ENCODE data around the gene FARSB.

The FARSB gene

DNA sequence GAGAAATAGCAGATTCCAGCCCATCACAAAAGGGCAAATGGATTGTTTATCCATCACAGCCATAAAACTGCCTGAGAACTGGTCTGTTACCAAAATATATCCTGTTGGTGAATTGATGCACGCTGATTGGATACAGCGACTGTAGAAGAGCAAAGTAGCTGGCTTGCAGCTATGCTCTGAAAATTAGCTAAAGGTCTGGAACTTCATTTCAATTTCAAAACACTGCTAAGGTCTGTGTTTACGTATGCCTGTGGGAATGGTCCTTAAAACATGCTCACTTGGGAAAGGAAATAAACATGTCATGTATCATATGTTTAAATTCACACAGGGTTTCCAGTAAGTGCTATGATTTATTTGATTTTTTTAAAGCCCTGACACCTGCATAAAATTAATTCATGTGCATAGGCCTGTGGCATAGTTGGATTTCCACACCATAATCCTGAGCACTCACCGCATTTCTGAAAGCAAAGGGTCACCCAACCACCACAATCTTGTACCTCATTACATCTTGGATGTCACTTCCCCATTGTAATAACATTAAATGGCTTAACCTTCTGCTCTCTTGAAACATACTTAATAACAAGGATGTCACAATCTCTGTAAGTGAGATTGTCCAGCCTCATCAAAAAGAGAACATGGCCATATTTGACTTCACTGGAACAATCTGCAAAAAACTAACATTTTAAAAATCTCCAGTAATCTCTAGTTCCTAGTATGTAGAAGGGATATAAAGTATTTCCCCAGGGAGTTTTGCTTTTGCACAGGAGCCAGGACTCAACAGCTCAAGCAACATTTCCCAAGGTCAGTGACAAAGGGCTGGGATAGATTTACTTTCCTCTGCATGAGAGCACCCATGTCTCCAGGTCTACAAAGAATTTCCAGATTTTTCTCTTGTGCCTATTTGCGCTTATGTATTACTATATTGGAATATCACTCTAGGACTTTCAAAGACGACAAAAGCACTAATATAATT lies 109.8 kb downstream of the FARSB start:
- no peak for DNase-seq

DNA sequence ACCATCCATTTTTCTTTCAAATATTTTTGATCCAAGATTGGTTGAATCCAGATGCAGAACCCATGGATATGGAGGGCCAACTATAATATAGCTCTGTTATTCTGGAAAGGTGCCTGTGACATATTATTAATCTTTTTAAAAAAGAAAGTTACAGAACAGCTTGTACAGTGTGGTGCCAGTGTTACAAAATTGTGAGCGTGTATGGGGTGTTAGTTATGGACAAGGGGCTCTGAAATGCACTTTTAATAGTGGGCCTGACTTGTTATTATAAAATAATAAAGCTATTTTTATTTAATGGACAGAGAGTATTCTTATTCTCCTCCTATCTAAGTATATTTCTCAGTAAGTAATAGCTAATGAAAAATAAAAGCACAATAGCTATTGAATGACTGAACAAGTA lies 111.2 kb downstream of the FARSB start:
- DNase-seq, result no peak

DNA sequence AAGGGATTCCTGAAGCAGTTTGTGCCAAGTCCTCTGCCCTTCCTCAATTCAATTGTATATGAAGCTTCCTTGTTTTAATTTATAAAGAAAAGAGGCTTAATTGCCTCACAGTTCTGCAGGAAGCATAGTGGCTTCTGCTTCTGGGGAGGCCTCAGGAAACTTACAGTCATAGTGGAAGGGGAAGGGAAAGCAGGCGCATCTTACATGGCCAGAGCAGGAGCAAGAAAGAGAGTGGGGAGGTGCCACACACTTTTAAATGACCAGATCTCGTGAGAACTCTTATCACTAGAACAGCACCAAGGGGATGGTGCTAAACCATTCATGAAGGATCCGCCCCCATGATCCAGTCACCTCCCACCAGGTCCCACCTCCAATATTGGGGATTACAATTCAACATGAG lies 117.4 kb downstream of the FARSB start:
- no peak for DNase-seq

DNA sequence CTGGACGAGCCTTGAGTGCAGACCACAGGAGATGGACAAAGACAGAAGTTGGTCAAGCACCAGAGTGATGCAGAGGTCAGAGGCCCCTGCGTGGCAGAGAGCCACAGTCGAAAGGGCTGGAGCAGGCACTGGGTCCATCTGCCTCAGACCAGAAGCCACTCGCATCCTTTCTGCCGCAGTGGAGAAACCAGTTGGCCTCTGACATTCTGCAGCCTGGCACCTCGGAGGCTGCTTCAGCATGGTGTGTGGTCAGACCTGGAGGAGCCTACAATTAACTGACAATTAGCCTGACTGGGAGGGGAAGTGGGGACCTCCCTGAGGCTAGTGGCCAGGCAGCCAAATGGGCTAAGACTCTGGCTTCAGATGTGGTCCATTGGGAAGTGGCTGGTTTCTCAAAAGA lies 120.4 kb downstream of the FARSB start:
- no peak for DNase-seq

DNA sequence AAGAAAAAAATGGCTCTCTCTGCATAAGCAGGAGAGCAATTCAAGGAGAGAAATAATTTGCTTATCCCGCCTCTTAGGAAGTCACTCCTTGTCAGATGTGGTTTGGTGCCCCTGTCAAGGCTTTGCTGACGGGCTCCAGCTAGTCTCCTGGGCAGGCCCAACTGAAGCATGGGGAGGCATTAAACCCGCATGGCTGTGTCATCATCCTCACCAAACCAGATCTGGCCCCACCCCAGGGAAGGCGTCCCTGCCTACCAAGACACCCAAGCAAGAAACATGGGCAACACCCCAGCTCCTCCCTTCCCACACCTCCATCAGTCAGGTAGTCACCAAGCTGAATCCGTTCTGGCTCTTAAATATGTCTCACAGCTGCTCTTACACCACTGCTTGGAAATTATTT lies 123.6 kb downstream of the FARSB start:
- no peak for DNase-seq

DNA sequence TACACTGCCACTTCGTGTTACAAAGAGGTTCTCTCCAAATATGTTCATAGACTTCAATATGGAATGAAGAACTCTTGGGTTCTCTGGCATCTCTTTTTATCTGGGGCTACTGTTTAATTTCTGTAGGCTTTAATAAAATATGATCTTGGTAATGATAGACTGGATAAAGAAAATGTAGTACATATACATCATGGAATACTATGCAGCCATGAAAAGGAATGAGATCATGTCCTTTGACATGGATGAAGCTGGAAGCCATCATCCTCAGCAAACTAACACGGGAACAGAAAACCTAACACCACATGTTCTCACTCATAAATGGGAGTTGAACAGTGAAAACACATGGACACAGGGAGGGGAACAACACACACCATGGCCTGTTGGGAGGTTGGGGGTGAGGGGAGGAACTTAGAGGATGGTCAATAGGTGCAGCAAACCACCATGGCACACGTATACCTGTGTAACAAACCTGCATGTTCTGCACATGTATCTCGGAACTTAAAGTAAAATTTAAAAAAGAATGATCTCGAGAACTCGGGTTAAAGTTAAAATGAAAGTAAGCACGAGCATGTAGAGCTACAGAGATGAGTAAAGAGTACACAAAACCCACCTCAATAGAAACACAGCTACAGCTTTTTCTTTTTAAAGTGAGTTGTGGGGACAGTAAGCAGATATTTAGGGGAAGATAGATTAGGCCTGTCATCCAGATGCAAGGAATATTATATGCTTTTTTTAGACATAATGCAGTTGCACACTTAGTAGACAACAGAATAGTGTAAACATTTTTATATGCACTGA lies 129.2 kb downstream of the FARSB start:
- no peak for DNase-seq

DNA sequence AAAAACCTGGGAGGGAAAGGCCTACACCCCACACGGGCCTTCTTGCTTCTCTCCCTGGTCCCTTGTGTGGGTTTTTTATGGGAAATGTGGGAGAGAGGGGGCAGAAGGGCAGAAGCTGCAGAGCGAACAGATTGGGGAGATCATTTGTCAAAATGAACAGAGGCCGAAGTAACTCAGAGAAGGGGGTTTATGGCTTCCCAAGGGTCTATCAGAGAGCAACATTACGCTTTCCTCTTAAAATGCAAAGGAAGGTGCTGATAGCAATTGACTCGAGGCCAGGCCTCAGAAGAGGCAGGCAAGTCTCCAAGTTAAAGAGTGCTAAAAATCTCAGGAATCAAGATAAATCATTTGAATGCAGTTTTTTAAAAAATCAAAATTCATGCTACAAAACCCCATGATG lies 130.1 kb downstream of the FARSB start:
- DNase-seq, result no peak

DNA sequence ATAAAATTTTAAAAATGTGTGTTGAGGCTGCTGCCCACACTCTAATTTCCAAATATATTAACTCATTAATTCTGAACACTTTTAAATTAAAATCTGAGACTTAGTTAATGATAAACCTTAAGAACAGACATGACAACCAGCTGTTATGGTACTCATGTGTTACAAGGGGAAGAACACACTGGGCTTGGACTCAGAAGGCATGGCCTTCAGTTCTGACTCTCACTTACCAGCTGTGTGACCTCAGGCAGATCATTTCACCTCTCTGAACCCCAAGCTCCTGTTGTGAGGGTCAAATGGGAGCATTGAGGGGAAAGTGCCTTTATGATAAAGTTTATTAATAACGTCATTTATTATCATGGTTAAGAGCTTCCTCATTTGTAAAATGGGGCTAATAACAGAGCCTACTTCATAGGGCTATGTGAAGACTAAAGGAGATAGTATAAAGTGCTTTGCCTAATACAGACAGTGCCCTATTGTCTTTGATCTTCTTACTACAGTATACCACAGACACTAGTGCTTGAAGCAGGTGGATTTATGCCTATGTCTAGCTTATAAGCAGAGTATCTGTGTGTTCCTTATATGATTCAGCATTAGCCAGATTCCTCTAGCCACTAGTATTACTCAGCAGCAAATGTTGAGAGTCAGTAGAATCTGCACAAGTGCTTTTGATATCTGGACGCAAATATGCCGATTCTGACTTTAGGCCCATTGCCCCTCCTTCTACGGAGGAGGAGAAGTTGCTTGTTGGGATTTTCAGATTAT lies 131.9 kb downstream of the FARSB start:
- DNase-seq, result no peak

DNA sequence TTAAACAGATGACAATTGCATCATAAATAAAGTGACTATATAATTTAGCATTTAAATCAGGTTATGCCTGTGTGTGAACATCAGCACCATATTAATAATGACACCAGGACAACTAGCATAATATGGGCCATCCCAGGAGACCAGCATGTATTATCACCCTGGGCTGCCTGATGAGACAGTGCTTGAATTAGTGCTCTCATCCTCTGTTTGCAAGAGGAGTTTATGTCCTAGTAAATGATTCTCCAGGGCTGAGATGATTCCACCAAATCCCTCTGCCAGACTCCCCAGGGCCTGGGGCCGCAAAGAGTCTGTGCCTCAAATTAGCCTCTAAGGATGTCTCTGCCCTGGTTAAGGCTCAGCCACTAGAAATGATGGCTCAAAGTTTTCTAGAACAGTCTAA lies 133.8 kb downstream of the FARSB start:
- DNase-seq, result no peak

DNA sequence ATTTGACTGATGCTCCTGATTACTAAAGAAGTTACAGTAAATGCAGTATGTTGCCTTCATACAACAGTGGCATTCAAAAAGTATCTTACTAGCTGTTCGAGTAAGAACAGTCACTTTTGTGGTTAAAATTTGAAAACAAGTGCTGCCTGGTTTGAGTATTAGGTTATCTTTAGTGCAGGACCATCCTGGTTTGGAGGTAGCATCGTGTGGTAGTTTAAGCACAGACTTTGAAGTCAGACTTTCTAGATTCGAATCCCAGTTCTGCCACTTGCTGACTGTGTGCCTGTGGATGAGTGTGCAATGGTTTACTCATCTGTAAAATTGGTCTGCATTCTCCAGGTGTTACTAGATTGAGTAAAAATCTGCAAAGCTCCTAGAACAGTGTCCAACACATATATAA lies 134.8 kb downstream of the FARSB start:
- no peak for DNase-seq

Measured in stimulated activated CD4-positive, alpha-beta T cell treated with anti-CD3 and anti-CD28 coated beads, Interleukin-4, amount 100 ng/mL, for 1 hour (primary cell).